ENCODE measurements around the gene PCSK2. TPM values are rescaled to one million over a fixed set of nuclear protein-coding genes. Genes with fewer than 3 reads are reported as not detected.

PCSK2 gene
- total and polyA plus RNA-seq, 4 donors = 0.51 to 9.8 (median 1.5) TPM

DNA sequence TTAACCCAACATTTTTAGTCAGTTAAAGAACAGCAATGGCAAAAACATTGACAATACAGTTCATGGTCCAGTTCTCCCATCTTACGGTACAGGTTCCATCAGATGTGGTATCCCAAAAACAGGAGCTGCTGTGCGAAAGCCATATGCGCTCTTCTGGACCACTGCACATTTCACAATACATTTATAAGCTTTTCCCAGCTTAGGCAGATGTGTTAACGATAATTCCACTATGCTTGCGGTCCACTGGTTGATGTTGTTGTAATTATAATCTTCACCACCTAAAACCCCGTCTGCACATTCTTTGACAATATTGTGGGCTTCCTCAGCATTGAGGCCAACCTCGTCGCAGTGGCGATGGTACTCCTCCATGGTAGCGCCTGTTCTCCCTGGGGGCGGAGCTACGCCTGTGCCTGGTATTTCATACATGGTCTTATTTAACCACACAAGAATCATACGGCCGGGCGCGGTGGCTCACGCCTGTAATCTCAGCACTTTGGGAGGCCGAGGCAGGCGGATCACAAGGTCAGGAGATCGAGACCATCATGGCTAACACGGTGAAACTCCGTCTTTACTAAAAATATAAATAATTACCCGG lies 252.3 kb downstream of the PCSK2 start:
- Histone ChIP-seq H3K9ac (ENCODE audit: insufficient read depth in 1 of 2, low read length in 2 of 2) (no peak overlapping the region), H3K36me3 (ENCODE audit: control insufficient read depth in 4 of 4, insufficient read depth in 4 of 4, low read length in 4 of 4) (no peaks in the 10 kb centered on the region), H3K27ac (ENCODE audit: low read depth in 1 of 2, low read length in 1 of 2) (no peak overlapping the region), H3K4me1 (ENCODE audit: control insufficient read depth in 5 of 5, insufficient read depth in 5 of 5, low read length in 5 of 5) (no peaks in the 10 kb centered on the region), H3K4me3 (no peak overlapping the region), H3K27me3 (ENCODE audit: control insufficient read depth in 3 of 3, insufficient read depth in 3 of 3, low read length in 2 of 3) (peaks cover 0 to 3% (median 0%) of the 10 kb centered on the region in 3 donors), H3K9me3 (ENCODE audit: control insufficient read depth in 4 of 4, insufficient read depth in 3 of 4, low read length in 3 of 4) (no peaks in the 10 kb centered on the region)
- no peak for DNase-seq
- WGBS, 2 donors = 93 to 96% methylated on average over 23 of the region's 23 CpGs
- ATAC-seq (ENCODE audit: insufficient read depth, low FRiP score) = no peak
- TF ChIP-seq CTCF (IDR thresholded peaks at IDR 0.05; ENCODE audit: control extremely low read depth, extremely low read depth) = no peak

GRCh38 chr20:17480696-17481095 lies 253.9 kb downstream of the PCSK2 start:
- no peak overlapping the region for H3K27ac ChIP-seq (ENCODE audit: low read depth in 1 of 2, low read length in 1 of 2)
- WGBS, 2 donors = 91% methylated on average over 11 of the region's 11 CpGs
- DNase-seq = no peak
- H3K36me3 ChIP-seq (ENCODE audit: control insufficient read depth in 4 of 4, insufficient read depth in 4 of 4, low read length in 4 of 4) = no peaks in the 10 kb centered on the region
- no peak overlapping the region for H3K9ac ChIP-seq (ENCODE audit: insufficient read depth in 1 of 2, low read length in 2 of 2)
- no peaks in the 10 kb centered on the region for H3K4me1 ChIP-seq (ENCODE audit: control insufficient read depth in 5 of 5, insufficient read depth in 5 of 5, low read length in 5 of 5)
- TF ChIP-seq CTCF (IDR thresholded peaks at IDR 0.05; ENCODE audit: control extremely low read depth, extremely low read depth) = no peak
- no peaks in the 10 kb centered on the region for H3K9me3 ChIP-seq (ENCODE audit: control insufficient read depth in 4 of 4, insufficient read depth in 3 of 4, low read length in 3 of 4)
- H3K27me3 ChIP-seq (ENCODE audit: control insufficient read depth in 3 of 3, insufficient read depth in 3 of 3, low read length in 2 of 3) = peaks cover 0 to 7% (median 0%) of the 10 kb centered on the region in 3 donors
- no peak overlapping the region for H3K4me3 ChIP-seq
- ATAC-seq (ENCODE audit: insufficient read depth, low FRiP score) = no peak

GRCh38 chr20:17481661-17482060 lies 254.8 kb downstream of the PCSK2 start:
- H3K9ac ChIP-seq (ENCODE audit: insufficient read depth in 1 of 2, low read length in 2 of 2) = no peak overlapping the region
- peaks cover 0 to 7% (median 0%) of the 10 kb centered on the region in 3 donors for H3K27me3 ChIP-seq (ENCODE audit: control insufficient read depth in 3 of 3, insufficient read depth in 3 of 3, low read length in 2 of 3)
- no peaks in the 10 kb centered on the region for H3K9me3 ChIP-seq (ENCODE audit: control insufficient read depth in 4 of 4, insufficient read depth in 3 of 4, low read length in 3 of 4)
- DNase-seq (no peak), ATAC-seq (ENCODE audit: insufficient read depth, low FRiP score) (no peak)
- 93 to 95% methylated on average over 16 of the region's 16 CpGs for WGBS, 2 donors
- no peak overlapping the region for H3K4me3 ChIP-seq
- H3K36me3 ChIP-seq (ENCODE audit: control insufficient read depth in 4 of 4, insufficient read depth in 4 of 4, low read length in 4 of 4) = no peaks in the 10 kb centered on the region
- no peaks in the 10 kb centered on the region for H3K4me1 ChIP-seq (ENCODE audit: control insufficient read depth in 5 of 5, insufficient read depth in 5 of 5, low read length in 5 of 5)
- TF ChIP-seq CTCF (IDR thresholded peaks at IDR 0.05; ENCODE audit: control extremely low read depth, extremely low read depth) = no peak
- no peak overlapping the region for H3K27ac ChIP-seq (ENCODE audit: low read depth in 1 of 2, low read length in 1 of 2)

- Histone ChIP-seq H3K4me3 (no peak overlapping the region), H3K4me1 (ENCODE audit: control insufficient read depth in 5 of 5, insufficient read depth in 5 of 5, low read length in 5 of 5) (no peaks in the 10 kb centered on the region), H3K27me3 (ENCODE audit: control insufficient read depth in 3 of 3, insufficient read depth in 3 of 3, low read length in 2 of 3) (peaks cover 0 to 7% (median 0%) of the 10 kb centered on the region in 3 donors), H3K9ac (ENCODE audit: insufficient read depth in 1 of 2, low read length in 2 of 2) (no peak overlapping the region), H3K9me3 (ENCODE audit: control insufficient read depth in 4 of 4, insufficient read depth in 3 of 4, low read length in 3 of 4) (no peaks in the 10 kb centered on the region), H3K36me3 (ENCODE audit: control insufficient read depth in 4 of 4, insufficient read depth in 4 of 4, low read length in 4 of 4) (no peaks in the 10 kb centered on the region), H3K27ac (ENCODE audit: low read depth in 1 of 2, low read length in 1 of 2) (no peak overlapping the region)
- DNase-seq = peak in 1 of 3 donors; percentile 13
- TF ChIP-seq CTCF (IDR thresholded peaks at IDR 0.05; ENCODE audit: control extremely low read depth, extremely low read depth) = no peak
- no peak for ATAC-seq (ENCODE audit: insufficient read depth, low FRiP score)
- WGBS, 2 donors = 84% methylated on average over 5 of the region's 5 CpGs
Measured at GRCh38 chr20:17482536-17482935, 255.7 kb downstream of the PCSK2 start.

All from lung (tissue), 12 donors.